Measurements from ENCODE around the gene WDR70.

DNA sequence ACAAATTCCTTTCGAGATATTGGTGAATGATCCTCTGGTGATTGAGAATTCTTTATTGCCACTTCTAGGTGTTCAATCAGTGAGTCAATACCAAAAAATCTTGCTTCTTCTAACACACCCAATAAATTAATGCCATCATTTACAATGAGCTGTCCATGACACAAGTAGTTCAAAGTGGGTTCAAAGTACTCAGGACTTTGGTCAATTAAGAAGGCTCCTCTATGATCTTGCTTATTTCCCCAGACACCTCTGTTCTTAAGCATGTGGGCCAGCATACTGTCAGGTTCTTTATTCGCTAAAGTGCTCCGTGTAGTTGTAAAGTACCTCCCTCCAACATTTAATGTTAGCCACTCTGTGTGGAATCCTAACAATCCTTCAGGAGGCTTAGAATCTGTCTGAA is 127.1 kb downstream of the WDR70 start:
- TF ChIP-seq POLR2AphosphoS5 (IDR thresholded peaks at IDR 0.05), result no peak
- TF ChIP-seq CTCF (IDR thresholded peaks at IDR 0.05), result no peak
- TF ChIP-seq EP300 (IDR thresholded peaks at IDR 0.05; ENCODE audit: low read depth), result no peak
- TF ChIP-seq POLR2A (IDR thresholded peaks at IDR 0.05), result no peak

Measured in transverse colon (tissue), 4 donors.